ENCODE data around the gene ABHD17C. TPM values are rescaled to one million over a fixed set of nuclear protein-coding genes. Genes with fewer than 3 reads are reported as not detected.

ABHD17C gene
- polyA plus RNA-seq, 2 of the 4 experiments (the other 2 are of a cell fraction) = 14.0 to 23.7 TPM

DNA sequence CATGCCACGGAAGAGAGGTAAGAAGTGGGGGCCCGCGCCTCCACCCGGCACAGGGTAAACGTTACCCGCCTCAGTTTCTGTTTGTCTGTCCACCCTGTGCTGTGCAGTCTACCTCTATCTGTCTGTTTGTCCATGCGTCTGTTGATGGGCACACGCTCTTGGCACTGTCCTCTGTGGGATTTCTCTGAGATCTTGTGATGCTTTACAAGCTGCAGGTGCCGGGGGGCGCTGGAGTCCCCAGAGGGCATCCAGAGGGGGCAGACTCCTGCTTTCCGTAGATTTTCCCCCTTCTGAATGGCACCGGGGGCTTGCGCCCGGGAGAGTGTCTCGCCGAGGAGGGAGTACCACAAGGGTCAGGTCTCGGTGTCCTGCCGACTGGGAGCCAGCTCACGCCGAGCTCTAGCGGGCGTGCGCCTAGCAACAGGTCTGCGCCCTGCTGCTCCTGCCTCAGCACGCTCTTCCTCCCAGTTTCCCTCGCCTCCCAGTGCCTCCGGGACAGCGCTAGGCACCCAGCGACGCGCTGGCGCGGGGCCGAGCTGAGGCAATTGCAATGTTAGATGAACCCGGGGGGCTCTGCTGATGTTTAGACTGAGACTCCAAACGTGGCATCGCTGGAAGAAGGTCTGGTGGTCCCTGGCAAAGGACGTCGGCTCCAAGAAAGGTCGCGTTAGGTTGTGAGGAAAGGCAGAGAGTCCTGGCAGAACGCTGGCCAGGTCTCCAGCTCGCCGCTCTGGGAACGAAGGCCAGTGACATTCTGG lies 84.7 kb downstream of the ABHD17C start:
- Histone ChIP-seq H3K4me1 (peaks cover 12% of the 10 kb centered on the region; the same call in 2 of the 3 replicates), H3K4me3 (peak overlapping the region; percentile 56), H3K9me3 (no peaks in the 10 kb centered on the region), H3K4me2 (peak overlapping the region; percentile 98), H3K27ac (peak overlapping the region in 1 of 2 experiments; percentile 44; a peak in 2 of 6 replicates)
- FAIRE-seq (no peak), ATAC-seq (peak; percentile 52 to 66), DNase-seq (ENCODE audit: low read depth in 1 of 2, low spot score in 1 of 2) (peak; percentile 41 to 49)
- POLR2A ChIA-PET = interaction anchor here (0.9 to 1.7 kb wide), 3 partner anchors 84 to 212 kb away, joined by 3 to 5 read pairs (median 3); partner anchors contain the start of gene ABHD17C
- CTCF ChIA-PET = interaction anchor here (0.6 to 7.5 kb wide), 122 partner anchors 8 to 1515 kb away, joined by 3 to 362 read pairs (median 4); partner anchors contain the start of gene ABHD17C
- 4% methylated on average over 28 of the region's 45 CpGs for WGBS (ENCODE audit: missing lambda C conversion rate)
- TF ChIP-seq NFE2L2 (conservative IDR thresholded peaks at IDR 0.05; ENCODE audit: low read length) (no peak), GATA3 (IDR thresholded peaks at IDR 0.05; ENCODE audit: borderline replicate concordance) (no peak), KDM1A (IDR thresholded peaks at IDR 0.05; ENCODE audit: low read depth) (no peak), EP300 (IDR thresholded peaks at IDR 0.05) (no peak), MAFK (IDR thresholded peaks at IDR 0.05; ENCODE audit: partially characterized antibody) (no peak), TP53 (CRISPR knock-in tag; IDR thresholded peaks at IDR 0.05) (no peak), FOXS1 (CRISPR knock-in tag; IDR thresholded peaks at IDR 0.05) (no peak), CEBPB (IDR thresholded peaks at IDR 0.05) (no peak)
- TF ChIP-seq, protein P1, sequence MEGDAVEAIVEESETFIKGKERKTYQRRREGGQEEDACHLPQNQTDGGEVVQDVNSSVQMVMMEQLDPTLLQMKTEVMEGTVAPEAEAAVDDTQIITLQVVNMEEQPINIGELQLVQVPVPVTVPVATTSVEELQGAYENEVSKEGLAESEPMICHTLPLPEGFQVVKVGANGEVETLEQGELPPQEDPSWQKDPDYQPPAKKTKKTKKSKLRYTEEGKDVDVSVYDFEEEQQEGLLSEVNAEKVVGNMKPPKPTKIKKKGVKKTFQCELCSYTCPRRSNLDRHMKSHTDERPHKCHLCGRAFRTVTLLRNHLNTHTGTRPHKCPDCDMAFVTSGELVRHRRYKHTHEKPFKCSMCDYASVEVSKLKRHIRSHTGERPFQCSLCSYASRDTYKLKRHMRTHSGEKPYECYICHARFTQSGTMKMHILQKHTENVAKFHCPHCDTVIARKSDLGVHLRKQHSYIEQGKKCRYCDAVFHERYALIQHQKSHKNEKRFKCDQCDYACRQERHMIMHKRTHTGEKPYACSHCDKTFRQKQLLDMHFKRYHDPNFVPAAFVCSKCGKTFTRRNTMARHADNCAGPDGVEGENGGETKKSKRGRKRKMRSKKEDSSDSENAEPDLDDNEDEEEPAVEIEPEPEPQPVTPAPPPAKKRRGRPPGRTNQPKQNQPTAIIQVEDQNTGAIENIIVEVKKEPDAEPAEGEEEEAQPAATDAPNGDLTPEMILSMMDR (IDR thresholded peaks at IDR 0.05) = no peak

DNA sequence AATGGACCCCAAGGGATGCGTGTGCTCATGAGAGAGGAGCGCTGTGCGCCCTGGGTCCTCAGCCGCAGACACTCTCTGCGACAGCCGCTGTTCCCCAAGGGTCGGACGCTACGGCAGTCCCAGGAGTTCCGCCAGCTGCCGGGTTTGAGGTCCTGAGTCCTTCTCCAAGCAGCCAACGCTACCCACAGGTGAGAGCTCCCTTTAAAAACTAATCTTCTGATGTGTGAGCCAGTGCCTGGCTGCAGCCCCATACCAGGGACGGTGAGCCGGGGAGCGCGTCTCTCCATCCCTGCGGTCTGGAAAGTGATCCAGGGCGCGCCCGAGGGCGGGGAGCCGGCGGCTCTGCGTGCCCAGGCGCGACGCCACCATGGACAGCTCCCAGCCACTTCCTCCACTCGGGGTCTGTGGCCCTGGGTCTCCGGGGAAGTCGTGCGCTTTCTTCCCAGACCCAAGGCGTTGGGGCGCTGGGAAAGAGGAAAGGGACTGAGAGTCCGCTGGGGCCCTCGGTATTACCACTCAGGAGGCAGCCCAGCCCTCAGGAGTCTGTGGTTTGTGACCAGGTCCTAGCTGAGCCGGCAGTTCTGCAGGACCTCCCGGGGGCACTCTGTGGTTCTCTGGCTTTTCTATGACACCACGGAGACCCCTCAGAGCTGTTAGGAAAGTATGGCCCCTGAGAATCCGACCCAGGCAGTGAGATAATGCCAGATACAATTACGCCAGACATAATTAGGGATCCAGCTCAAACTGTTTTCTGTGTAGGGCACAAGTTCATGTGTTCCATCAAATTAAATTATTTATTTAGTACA lies 85.5 kb downstream of the ABHD17C start:
- WGBS (ENCODE audit: missing lambda C conversion rate) = 19% methylated on average over 22 of the region's 40 CpGs
- Histone ChIP-seq H3K4me3 (peak overlapping the region; percentile 56), H3K4me1 (peaks cover 12% of the 10 kb centered on the region; the same call in 2 of the 3 replicates), H3K9me3 (no peaks in the 10 kb centered on the region), H3K4me2 (peak overlapping the region; percentile 98), H3K27ac (no peak overlapping the region)
- POLR2A ChIA-PET = interaction anchor here (1.3 kb wide), 1 partner anchor 176 kb away, joined by 3 read pairs; no protein-coding TSS in a partner anchor
- peak; percentile 41 to 57 for DNase-seq (ENCODE audit: low read depth in 1 of 2, low spot score in 1 of 2)
- FAIRE-seq = no peak
- TF ChIP-seq ZC3H11A (IDR thresholded peaks at IDR 0.05) (no peak), CBX8 (IDR thresholded peaks at IDR 0.05) (no peak), TP53 (CRISPR knock-in tag; IDR thresholded peaks at IDR 0.05) (no peak), FOXS1 (CRISPR knock-in tag; IDR thresholded peaks at IDR 0.05) (0 out of 2 replicates have a peak, but pooled peaks have one; percentile 8), SREBF2 (IDR thresholded peaks at IDR 0.05) (no peak), RAD21 (conservative IDR thresholded peaks at IDR 0.05 in 1 of 2, IDR thresholded peaks at IDR 0.05 in 1 of 2) (no peak), HDAC2 (IDR thresholded peaks at IDR 0.05) (peak; percentile 19; the same call in 1 of the 2 replicates), ZSCAN20 (CRISPR knock-in tag; IDR thresholded peaks at IDR 0.05) (no peak), POLR2AphosphoS2 (conservative IDR thresholded peaks at IDR 0.05; ENCODE audit: low read length) (no peak), EHMT2 (IDR thresholded peaks at IDR 0.05; ENCODE audit: low read depth) (0 out of 2 replicates have a peak, but pooled peaks have one; percentile 65), KDM1A (IDR thresholded peaks at IDR 0.05; ENCODE audit: low read depth) (no peak)
- TF ChIP-seq, protein P2, sequence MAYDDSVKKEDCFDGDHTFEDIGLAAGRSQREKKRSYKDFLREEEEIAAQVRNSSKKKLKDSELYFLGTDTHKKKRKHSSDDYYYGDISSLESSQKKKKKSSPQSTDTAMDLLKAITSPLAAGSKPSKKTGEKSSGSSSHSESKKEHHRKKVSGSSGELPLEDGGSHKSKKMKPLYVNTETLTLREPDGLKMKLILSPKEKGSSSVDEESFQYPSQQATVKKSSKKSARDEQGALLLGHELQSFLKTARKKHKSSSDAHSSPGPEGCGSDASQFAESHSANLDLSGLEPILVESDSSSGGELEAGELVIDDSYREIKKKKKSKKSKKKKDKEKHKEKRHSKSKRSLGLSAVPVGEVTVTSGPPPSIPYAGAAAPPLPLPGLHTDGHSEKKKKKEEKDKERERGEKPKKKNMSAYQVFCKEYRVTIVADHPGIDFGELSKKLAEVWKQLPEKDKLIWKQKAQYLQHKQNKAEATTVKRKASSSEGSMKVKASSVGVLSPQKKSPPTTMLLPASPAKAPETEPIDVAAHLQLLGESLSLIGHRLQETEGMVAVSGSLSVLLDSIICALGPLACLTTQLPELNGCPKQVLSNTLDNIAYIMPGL (CRISPR knock-in tag; IDR thresholded peaks at IDR 0.05; ENCODE audit: borderline replicate concordance) = no peak
- TF ChIP-seq, protein P3, sequence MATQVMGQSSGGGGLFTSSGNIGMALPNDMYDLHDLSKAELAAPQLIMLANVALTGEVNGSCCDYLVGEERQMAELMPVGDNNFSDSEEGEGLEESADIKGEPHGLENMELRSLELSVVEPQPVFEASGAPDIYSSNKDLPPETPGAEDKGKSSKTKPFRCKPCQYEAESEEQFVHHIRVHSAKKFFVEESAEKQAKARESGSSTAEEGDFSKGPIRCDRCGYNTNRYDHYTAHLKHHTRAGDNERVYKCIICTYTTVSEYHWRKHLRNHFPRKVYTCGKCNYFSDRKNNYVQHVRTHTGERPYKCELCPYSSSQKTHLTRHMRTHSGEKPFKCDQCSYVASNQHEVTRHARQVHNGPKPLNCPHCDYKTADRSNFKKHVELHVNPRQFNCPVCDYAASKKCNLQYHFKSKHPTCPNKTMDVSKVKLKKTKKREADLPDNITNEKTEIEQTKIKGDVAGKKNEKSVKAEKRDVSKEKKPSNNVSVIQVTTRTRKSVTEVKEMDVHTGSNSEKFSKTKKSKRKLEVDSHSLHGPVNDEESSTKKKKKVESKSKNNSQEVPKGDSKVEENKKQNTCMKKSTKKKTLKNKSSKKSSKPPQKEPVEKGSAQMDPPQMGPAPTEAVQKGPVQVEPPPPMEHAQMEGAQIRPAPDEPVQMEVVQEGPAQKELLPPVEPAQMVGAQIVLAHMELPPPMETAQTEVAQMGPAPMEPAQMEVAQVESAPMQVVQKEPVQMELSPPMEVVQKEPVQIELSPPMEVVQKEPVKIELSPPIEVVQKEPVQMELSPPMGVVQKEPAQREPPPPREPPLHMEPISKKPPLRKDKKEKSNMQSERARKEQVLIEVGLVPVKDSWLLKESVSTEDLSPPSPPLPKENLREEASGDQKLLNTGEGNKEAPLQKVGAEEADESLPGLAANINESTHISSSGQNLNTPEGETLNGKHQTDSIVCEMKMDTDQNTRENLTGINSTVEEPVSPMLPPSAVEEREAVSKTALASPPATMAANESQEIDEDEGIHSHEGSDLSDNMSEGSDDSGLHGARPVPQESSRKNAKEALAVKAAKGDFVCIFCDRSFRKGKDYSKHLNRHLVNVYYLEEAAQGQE (IDR thresholded peaks at IDR 0.05) = peak; percentile 95
- TF ChIP-seq, protein P4, sequence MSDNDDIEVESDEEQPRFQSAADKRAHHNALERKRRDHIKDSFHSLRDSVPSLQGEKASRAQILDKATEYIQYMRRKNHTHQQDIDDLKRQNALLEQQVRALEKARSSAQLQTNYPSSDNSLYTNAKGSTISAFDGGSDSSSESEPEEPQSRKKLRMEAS (IDR thresholded peaks at IDR 0.05) = peak; percentile 31; the same call in 1 of the 2 replicates
- ATAC-seq = peak; percentile 26 to 27; a peak in 5 of 6 replicates
- CTCF ChIA-PET = interaction anchor here (0.6 to 7.5 kb wide), 44 partner anchors 10 to 1515 kb away, joined by 3 to 362 read pairs (median 7); no protein-coding TSS in a partner anchor

Measured in A549 (cell line).